Left cardiac atrium (tissue), 4 donors: ENCODE results near the gene MAML3. TPM values are rescaled to one million over a fixed set of nuclear protein-coding genes. Genes with fewer than 3 reads are reported as not detected.

Source experiments
- ATAC-seq, 2 donors: fragments of 200-7000 bp; cut with Tn5 transposase; one replicate each; pipeline ENCODE4 v1.9.1; 2020; ENCODE audit warnings: mild to moderate bottlenecking in 2 of 2, moderate library complexity in 2 of 2
- DNase-seq: peaks from one replicate; pipeline ENCODE4 v3.0.0-alpha.2; 2020
- intact Hi-C, 2 donors: fragments of 100-400 bp; cut with DNase I; formaldehyde crosslinking; loops; one replicate each; pipeline versions ENCODE4 v1.14.1 to v1.15.1; 2022 to 2023
- total RNA-seq, 2 donors: library from RNA; stranded (reverse); fragmentation: NEBNext Ultra II Directional; extraction: Animal tissue kit (Norgen Biotek cat#: 25700); gene quantifications; one replicate each; pipeline ENCODE4 v1.2.1, GENCODE V29; 2021
- donor health status: DM: no; HTN: yes; CAD: no.
- donor health status: DM: no; HTN: yes; CAD: no; lungs with severe emphysema.
- donor health status: DM: yes; HTN: yes; CAD: no.
- donor health status: Dilated cardiomyopathy.

The MAML3 gene
- total RNA-seq, 2 donors from 2014 or later: 2.6 to 3.0 TPM

GRCh38 chr4:140158365-140159030 lies 4.5 kb upstream of the MAML3 start:
- DNase-seq (no peak), ATAC-seq (no peak)
- intact Hi-C loops: loop anchor here in 1 of 2 donors (10.0 kb wide), 1 partner anchor 166 kb away; no protein-coding TSS in a partner anchor

DNA sequence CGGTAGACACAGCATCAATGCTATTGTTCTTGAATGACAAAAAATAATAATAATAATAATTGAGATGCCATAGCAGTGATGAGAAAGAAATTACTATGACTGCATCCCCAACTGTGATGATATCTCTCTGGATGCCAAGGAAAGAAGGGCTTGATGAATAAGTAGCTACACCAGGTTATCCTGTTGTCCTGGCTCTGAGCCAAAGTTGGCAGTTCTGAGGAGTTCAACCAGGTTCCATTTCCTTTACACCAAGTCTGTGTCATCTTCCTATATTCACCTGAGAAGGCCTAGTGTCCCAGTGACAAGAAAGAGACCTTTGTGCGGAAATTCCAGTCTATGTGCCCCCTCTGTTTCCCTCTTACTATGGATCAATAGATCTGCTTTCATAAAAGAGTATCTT lies 3.4 kb upstream of the MAML3 start:
- intact Hi-C loops: loop anchor here in 1 of 2 donors (10.0 kb wide), 1 partner anchor 167 kb away; no protein-coding TSS in a partner anchor
- ATAC-seq (no peak), DNase-seq (no peak)

- no peak for DNase-seq
- ATAC-seq: no peak
- intact Hi-C loops: loop anchor here in 1 of 2 donors (10.0 kb wide), 1 partner anchor 168 kb away; no protein-coding TSS in a partner anchor
Observed at GRCh38 chr4:140156529-140157171, 2.7 kb upstream of the MAML3 start.

DNA sequence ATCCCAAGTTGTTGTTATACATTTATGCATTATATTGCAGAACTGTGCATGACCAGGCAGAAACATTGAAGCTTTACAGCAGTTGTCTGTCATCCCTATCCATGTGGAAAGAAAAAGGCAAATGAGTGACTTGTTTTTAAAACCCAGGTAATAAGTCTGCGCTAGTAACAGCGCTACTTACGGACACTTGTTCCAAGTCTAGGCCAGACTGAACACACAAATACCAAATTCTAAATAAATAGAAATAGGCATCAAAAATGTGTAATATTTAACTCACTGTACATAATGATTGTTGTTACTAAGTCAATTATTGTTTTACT lies 548 bp upstream of the MAML3 start:
- intact Hi-C loops: loop anchor here (1.0 to 10.0 kb wide), 5 partner anchors 95 to 422 kb away; no protein-coding TSS in a partner anchor
- DNase-seq: no peak
- no peak for ATAC-seq

DNA sequence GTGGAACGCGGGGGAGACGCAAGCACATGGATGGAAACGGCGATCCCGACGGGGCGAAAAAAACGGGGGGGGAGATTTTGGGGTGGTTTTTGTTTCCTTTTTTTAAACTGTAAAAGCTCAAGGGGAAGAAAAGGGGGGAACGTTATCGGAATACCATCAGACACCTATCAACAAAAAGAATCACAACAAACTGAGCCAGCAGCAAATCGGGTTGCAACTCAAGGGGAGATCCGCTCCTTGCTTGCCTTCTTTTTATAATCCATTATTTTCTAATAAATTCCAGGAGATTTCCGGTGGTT lies 616 bp downstream of the MAML3 start:
- ATAC-seq (no peak), DNase-seq (no peak)
- intact Hi-C loops: loop anchor here (5.0 to 10.0 kb wide), 4 partner anchors 99 to 421 kb away; no protein-coding TSS in a partner anchor

DNA sequence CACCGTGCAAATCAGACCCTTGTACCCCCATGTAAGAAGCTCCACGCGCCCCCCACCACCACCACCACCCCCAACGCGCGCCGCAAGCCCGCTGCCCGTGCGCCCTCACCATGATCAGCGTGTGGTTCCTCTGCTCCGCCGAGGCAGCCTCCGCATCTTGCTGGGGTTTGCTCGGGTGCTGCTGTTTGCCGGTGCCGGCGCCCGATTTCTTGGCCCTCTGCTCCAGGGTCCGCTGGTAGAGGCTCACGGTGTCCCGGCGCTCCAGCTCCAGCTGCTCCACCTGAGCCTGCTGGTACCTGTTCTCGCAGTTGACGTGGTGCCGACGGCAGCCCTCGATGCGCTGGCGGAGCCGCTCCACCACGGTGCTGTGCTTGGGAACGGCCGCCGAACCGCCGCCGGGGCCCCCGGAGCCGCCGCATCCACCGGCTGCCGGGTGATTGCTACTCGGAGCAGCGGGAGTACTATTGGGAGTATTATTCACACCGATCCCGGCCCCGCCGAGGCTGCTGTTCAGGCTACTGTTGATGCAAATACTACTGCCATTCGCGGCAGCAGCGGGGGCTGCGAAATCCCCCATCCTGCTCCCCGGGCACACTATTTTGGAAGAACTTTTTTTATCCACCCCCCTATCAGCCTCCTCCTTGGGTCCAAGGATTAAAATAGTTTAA lies 1.1 kb downstream of the MAML3 start:
- ATAC-seq (peak in 1 of 2 donors; percentile 2), DNase-seq (peak; percentile 65)
- intact Hi-C loops: loop anchor here (5.0 to 10.0 kb wide), 4 partner anchors 99 to 421 kb away; no protein-coding TSS in a partner anchor

- DNase-seq: peak; percentile 74
- ATAC-seq: peak; percentile 34 to 48
- intact Hi-C loops: loop anchor here (5.0 to 10.0 kb wide), 4 partner anchors 100 to 420 kb away; no protein-coding TSS in a partner anchor
Observed at GRCh38 chr4:140152013-140152703, 1.8 kb downstream of the MAML3 start.

DNA sequence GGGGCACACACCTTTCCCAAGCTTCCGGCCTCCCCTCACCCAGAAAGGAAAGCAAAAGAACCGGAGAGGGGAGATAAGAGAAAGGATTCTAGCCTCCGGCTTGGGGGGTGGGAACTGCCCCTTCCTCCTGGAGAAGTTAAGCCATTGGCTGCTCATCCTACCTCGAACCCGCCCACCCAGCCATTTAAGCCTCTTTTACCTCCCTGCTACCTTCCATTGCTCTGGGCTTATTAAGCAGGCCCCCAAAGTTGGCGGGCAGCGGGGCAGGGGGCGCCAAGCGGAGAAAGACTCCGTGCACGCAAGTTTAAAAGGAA lies 2.3 kb downstream of the MAML3 start:
- intact Hi-C loops: loop anchor here (2.0 to 10.0 kb wide), 5 partner anchors 101 to 419 kb away; no protein-coding TSS in a partner anchor
- ATAC-seq (peak; percentile 58 to 73), DNase-seq (peak; percentile 86)

DNA sequence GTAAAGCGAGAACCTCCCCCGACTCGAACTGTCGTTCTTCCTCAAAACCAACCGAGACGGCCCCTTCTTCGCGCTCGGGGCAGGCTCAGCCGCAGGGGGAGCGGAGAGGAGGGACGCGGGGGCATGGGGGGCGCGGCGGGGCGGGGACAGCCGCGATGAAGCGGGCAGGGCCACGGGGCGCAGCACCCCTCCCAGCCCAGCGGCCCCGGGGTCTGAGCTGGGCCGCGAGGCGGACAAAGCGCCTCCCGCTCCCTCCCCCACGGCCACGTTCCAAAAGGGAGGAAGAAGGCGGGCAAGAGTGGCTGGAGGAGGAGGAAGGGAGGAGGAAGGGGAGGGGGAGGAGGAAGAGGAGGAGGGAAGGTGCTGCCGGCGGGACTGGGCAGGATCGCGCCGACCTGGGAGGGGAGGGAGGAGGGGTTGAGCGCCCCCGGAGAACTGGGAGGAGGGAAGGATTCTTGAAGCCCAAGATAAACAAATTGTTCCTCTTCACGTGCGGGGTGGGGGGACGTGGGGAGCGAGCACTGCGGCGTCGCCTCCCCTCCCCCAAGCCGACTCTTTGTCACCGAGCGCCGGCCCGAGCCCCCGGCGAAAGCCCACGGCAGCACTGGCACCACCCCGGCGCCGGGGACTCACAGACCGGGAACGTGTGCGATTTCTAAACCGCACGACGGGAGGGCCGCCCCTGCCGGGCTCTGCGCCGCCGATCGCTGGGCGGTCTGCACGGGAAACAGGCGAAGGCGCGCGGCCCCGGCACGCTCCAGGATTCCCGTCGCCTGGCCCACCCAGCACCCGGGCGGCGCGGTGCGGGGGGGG lies 2.9 kb downstream of the MAML3 start:
- DNase-seq (peak; percentile 92), ATAC-seq (peak; percentile 70 to 86)
- intact Hi-C loops: loop anchor here (2.0 to 10.0 kb wide), 5 partner anchors 101 to 419 kb away; no protein-coding TSS in a partner anchor

- no peak for ATAC-seq
- no peak for DNase-seq
- intact Hi-C loops: loop anchor here (2.0 to 10.0 kb wide), 5 partner anchors 102 to 418 kb away; no protein-coding TSS in a partner anchor
Observed at GRCh38 chr4:140150636-140150885, 3.4 kb downstream of the MAML3 start.

DNA sequence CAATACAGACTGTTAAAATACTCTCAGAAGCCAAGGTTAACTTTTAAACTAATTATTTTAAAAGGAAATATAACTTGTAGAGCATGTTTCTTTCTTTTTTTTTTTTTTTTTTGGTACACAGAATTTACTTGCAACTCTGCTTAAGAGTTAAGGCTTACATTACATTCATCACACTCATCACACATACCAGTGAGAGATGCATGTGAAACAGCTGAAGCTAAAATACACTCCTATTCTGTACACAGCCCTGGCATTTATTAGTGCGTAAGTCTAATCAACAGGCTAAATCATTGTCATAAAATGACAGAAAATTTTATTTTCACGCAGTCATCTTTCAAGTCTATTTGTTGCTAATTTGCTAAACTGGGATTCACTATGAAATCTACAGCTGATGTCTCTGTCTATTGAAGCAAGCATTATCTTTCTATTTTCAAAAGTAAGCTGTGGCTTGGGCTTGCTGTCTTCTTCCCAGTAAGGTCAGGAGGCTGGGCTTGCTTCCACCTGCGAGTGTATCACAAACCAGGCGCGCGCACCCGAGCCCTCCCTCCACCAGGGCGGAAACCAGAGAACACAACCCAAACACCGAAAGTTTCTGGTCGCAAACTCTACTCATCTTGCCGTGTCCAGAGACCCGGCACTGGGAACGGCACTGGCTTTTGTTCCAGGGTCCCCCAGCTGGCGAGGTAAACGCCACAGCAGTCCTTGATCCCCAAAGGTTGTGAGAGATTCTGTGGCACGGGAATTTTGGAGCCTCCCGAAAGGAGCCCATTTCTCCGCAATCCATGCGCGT lies 3.9 kb downstream of the MAML3 start:
- intact Hi-C loops: loop anchor here (2.0 to 10.0 kb wide), 7 partner anchors 43 to 418 kb away; no protein-coding TSS in a partner anchor
- peak; percentile 10 to 22 for ATAC-seq
- peak; percentile 78 for DNase-seq

DNA sequence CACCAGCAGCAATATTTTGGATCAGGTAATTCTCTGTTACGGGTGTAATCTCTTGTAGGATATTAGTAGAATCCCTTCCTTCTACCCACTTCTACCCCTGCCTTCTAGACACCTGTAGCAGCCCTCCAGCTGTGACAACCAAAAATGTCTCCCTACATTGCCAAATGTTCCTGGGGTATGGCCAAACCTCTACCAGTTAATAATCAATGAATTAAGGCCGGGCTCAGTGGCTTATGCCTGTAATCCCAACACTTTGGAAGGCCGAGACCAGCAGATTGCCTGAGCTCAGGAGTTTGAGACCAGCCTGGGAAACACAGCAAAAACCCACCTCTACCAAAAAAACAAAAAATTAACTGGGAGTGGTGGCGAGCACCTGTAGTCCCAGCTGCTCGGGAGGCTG lies 9.9 kb downstream of the MAML3 start:
- DNase-seq: no peak
- intact Hi-C loops: loop anchor here in 1 of 2 donors (10.0 kb wide), 1 partner anchor 89 kb away; no protein-coding TSS in a partner anchor
- ATAC-seq: no peak

- intact Hi-C loops: loop anchor here in 1 of 2 donors (10.0 kb wide), 1 partner anchor 87 kb away; no protein-coding TSS in a partner anchor
- no peak for DNase-seq
Observed at GRCh38 chr4:140141210-140141835, 12.7 kb downstream of the MAML3 start.

DNA sequence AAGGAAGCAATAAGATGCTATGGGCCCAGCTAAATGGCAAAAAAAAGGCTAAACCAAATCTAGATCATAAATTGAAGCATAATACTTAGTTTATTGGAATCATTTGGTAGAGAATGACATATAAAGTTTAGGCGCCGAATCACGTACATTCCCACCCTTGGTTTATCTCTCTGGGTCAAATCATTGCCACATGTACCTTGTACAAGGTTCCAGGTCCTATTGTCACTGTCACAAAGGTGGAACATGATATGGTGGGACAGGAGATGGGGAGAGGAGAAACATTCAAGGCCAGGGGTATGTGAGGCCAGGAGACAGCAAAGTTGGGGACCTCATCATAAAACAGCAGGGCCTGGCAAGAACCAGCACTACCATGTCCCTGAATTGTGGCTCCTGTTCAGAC lies 13.4 kb downstream of the MAML3 start:
- DNase-seq: no peak
- ATAC-seq: no peak
- intact Hi-C loops: loop anchor here in 1 of 2 donors (10.0 kb wide), 1 partner anchor 86 kb away; no protein-coding TSS in a partner anchor

More at GRCh38 chr4:140141210-140141835, 12.7 kb downstream of the MAML3 start:
- no peak for ATAC-seq

DNA sequence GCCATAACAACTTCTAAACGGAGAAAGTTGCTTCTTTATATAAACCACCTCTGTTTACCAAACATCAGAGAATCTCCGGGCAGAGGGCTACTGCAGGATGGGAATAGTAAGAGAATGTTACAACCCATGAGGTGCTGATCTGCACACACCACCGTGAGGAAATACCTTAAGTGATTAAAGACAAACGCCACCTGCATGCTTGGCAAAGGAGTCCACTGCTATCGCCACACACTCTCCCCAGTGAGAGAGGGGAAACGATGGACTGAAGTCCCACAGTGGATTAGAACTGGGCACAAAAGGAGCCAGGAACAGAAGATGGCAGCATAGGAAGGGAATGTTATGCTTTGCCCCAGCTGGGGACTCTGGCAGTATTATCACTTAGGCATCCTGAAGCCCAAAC lies 15.6 kb downstream of the MAML3 start:
- ATAC-seq (no peak), DNase-seq (no peak)
- intact Hi-C loops: no loop called here

DNA sequence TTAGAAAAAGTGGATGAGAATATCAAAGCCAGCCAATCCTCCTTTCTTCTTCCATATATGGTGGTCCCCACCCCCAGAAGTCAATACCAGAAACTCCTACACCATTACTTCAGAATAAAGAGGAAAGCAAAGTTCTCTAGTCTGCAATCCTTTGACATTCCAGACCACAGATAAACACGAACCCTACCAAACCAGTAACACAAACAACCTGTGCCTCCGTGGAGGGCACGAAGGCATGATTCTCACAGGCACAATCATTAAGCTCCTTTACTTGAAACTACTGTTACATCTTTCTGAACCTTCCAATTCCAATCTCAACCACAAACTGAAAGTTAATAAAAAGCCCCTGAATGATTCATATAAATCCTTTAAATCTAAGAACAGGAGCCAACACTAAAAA lies 16.3 kb downstream of the MAML3 start:
- ATAC-seq (no peak), DNase-seq (no peak)
- intact Hi-C loops: no loop called here

GRCh38 chr4:140136509-140136908 lies 17.5 kb downstream of the MAML3 start:
- DNase-seq (no peak), ATAC-seq (peak in 1 of 2 donors; percentile 29)
- intact Hi-C loops: no loop called here
